Neural progenitor cell (in vitro differentiated cells): ENCODE data around the gene PPP2R3A. TPM values are rescaled to one million over a fixed set of nuclear protein-coding genes. Genes with fewer than 3 reads are reported as not detected.
"Not testable (repeated sequence)": the region's sequence is repeated elsewhere in the genome, so short reads cannot be mapped to it uniquely, and the experiment has no call there.

Experiments
- DNase-seq: peaks from one replicate; pipeline ENCODE4 v3.0.0-alpha.2; 2016; ENCODE audit warnings: low spot score
- H2AFZ ChIP-seq: fragments of 200-600 bp; sonication (generic); replicated peaks from 2 replicates; pipeline ENCODE4 v1.6.1; 2016; ENCODE audit warnings: antibody characterized with exemption
- H3F3A ChIP-seq: fragments of 200-600 bp; sonication (generic); 2 replicates; pipeline ENCODE4 v1.6.1; 2016; ENCODE audit warnings: antibody characterized with exemption, low read depth
- H3K27ac ChIP-seq: fragments of 200-600 bp; sonication (generic); 2 replicates; pipeline ENCODE4 v1.5.1; 2016; ENCODE audit warnings: mild to moderate bottlenecking
- H3K27me3 ChIP-seq: fragments of 200-600 bp; sonication (generic); 2 replicates; pipeline ENCODE4 v1.6.1; 2016; ENCODE audit warnings: mild to moderate bottlenecking, moderate library complexity
- H3K36me3 ChIP-seq: fragments of 200-600 bp; sonication (generic); 2 replicates; pipeline ENCODE4 v1.5.1; 2016
- H3K4me1 ChIP-seq: fragments of 200-600 bp; sonication (generic); 2 replicates; pipeline ENCODE4 v1.6.1; 2016; ENCODE audit warnings: mixed run types
- H3K4me2 ChIP-seq: fragments of 200-600 bp; sonication (generic); 2 replicates; pipeline ENCODE4 v1.6.1; 2016
- H3K4me3 ChIP-seq: fragments of 200-600 bp; sonication (generic); 2 replicates; pipeline ENCODE4 v1.5.1; 2016
- H3K79me2 ChIP-seq: fragments of 200-600 bp; sonication (generic); 2 replicates; pipeline ENCODE4 v1.6.1; 2016; ENCODE audit warnings: low read depth
- H3K9ac ChIP-seq: fragments of 200-600 bp; sonication (generic); 2 replicates; pipeline ENCODE4 v1.6.1; 2016
- H3K9me3 ChIP-seq: fragments of 200-600 bp; sonication (generic); 2 replicates; pipeline ENCODE4 v1.5.1; 2016; ENCODE audit warnings: low read depth
- H4K20me1 ChIP-seq: fragments of 200-600 bp; sonication (generic); 2 replicates; pipeline ENCODE4 v1.6.1; 2016; ENCODE audit warnings: low read depth
- H3K27ac Mint-ChIP-seq: 3 replicates; pipeline ENCODE4 v1.8.0; 2021; ENCODE audit warnings: mixed read lengths
- H3K27me3 Mint-ChIP-seq: 2 replicates; pipeline ENCODE4 v1.8.0; 2022; ENCODE audit warnings: low read depth, mild to moderate bottlenecking, inconsistent platforms, moderate library complexity, mixed read lengths; ENCODE audit not compliant: insufficient read depth
- H3K36me3 Mint-ChIP-seq: 3 replicates; pipeline ENCODE4 v1.8.0; 2021; ENCODE audit warnings: mixed read lengths
- H3K4me1 Mint-ChIP-seq: 3 replicates; pipeline ENCODE4 v1.8.0; 2021; ENCODE audit warnings: mixed read lengths
- H3K4me3 Mint-ChIP-seq: 3 replicates; pipeline ENCODE4 v1.8.0; 2021; ENCODE audit warnings: mild to moderate bottlenecking, moderate library complexity, mixed read lengths
- H3K9me3 Mint-ChIP-seq: 3 replicates; pipeline ENCODE4 v1.8.0; 2020; ENCODE audit warnings: mixed read lengths
- CTCF ChIP-seq: fragments of 200-600 bp; sonication (generic); IDR thresholded peaks from 2 replicates; pipeline ENCODE4 v1.5.1; 2017; ENCODE audit warnings: antibody characterized with exemption, mild to moderate bottlenecking
- EZH2 ChIP-seq: fragments of 200-600 bp; sonication (generic); IDR thresholded peaks from 2 replicates; pipeline ENCODE4 v1.6.1; 2017; ENCODE audit warnings: antibody characterized with exemption, mild to moderate bottlenecking, moderate library complexity
- EZH2phosphoT487 ChIP-seq: fragments of 200-600 bp; sonication (generic); IDR thresholded peaks from 2 replicates; pipeline ENCODE4 v1.6.1; 2017; ENCODE audit warnings: antibody characterized with exemption
- total RNA-seq: library from RNA; depleted of rRNA; stranded (reverse); fragments of >200 nt; gene quantifications from 2 replicates; pipeline ENCODE4 v1.2.3, GENCODE V29; 2015; ENCODE audit warnings: low replicate concordance

PPP2R3A gene
- total RNA-seq, 1 donor from 2014 or later: 41.5 TPM

- no peak overlapping the region for H3K4me2 ChIP-seq
- H2AFZ ChIP-seq: no peak overlapping the region
- H3K79me2 ChIP-seq: no peaks in the 10 kb centered on the region
- no peaks in the 10 kb centered on the region for H3K4me1 ChIP-seq
- H3F3A ChIP-seq: no peaks in the 10 kb centered on the region
- no peak overlapping the region for H3K9ac ChIP-seq
- DNase-seq: no peak
- Mint-ChIP-seq H3K36me3 (peaks cover 31% of the 10 kb centered on the region), H3K27ac (no peak overlapping the region), H3K27me3 (no peaks in the 10 kb centered on the region), H3K9me3 (peaks cover 13% of the 10 kb centered on the region), H3K4me3 (no peak overlapping the region), H3K4me1 (no peaks in the 10 kb centered on the region)
- H3K9me3 ChIP-seq: no peaks in the 10 kb centered on the region
- no peaks in the 10 kb centered on the region for H3K36me3 ChIP-seq
- H3K27me3 ChIP-seq: no peaks in the 10 kb centered on the region
- no peak for TF ChIP-seq EZH2phosphoT487
- TF ChIP-seq CTCF: no peak
- TF ChIP-seq EZH2: no peak
- no peak overlapping the region for H3K27ac ChIP-seq
- H3K4me3 ChIP-seq: no peak overlapping the region
- H4K20me1 ChIP-seq: no peaks in the 10 kb centered on the region
These were observed 144.0 kb downstream of the PPP2R3A start for GRCh38 chr3:136109499-136109898.

GRCh38 chr3:136110481-136110880, 145.0 kb downstream of the PPP2R3A start:
- Histone ChIP-seq H3K36me3 (no peaks in the 10 kb centered on the region), H3K79me2 (no peaks in the 10 kb centered on the region), H3K27ac (no peak overlapping the region), H3K9ac (no peak overlapping the region), H3K9me3 (no peaks in the 10 kb centered on the region), H3K27me3 (no peaks in the 10 kb centered on the region), H3K4me2 (no peak overlapping the region), H4K20me1 (no peaks in the 10 kb centered on the region), H3K4me1 (no peaks in the 10 kb centered on the region), H2AFZ (no peak overlapping the region), H3K4me3 (no peak overlapping the region), H3F3A (no peaks in the 10 kb centered on the region)
- peaks cover 15% of the 10 kb centered on the region for H3K9me3 Mint-ChIP-seq
- no peaks in the 10 kb centered on the region for H3K4me1 Mint-ChIP-seq
- H3K27ac Mint-ChIP-seq: no peak overlapping the region
- no peak for TF ChIP-seq EZH2phosphoT487
- no peak for TF ChIP-seq EZH2
- no peak for TF ChIP-seq CTCF
- no peak overlapping the region for H3K4me3 Mint-ChIP-seq
- H3K27me3 Mint-ChIP-seq: no peaks in the 10 kb centered on the region
- peaks cover 37% of the 10 kb centered on the region for H3K36me3 Mint-ChIP-seq
- DNase-seq: no peak

- Histone ChIP-seq H4K20me1 (no peaks in the 10 kb centered on the region), H2AFZ (no peak overlapping the region), H3K36me3 (no peaks in the 10 kb centered on the region), H3K4me3 (no peak overlapping the region), H3K4me2 (no peak overlapping the region), H3K9ac (no peak overlapping the region), H3F3A (no peaks in the 10 kb centered on the region), H3K27ac (no peak overlapping the region), H3K27me3 (no peaks in the 10 kb centered on the region), H3K9me3 (peaks cover 7% of the 10 kb centered on the region), H3K79me2 (no peaks in the 10 kb centered on the region), H3K4me1 (no peaks in the 10 kb centered on the region)
- peaks cover 36% of the 10 kb centered on the region for H3K9me3 Mint-ChIP-seq
- no peak overlapping the region for H3K4me3 Mint-ChIP-seq
- no peak for TF ChIP-seq EZH2phosphoT487
- TF ChIP-seq CTCF: no peak
- no peak for TF ChIP-seq EZH2
- H3K4me1 Mint-ChIP-seq: no peaks in the 10 kb centered on the region
- peaks cover 3% of the 10 kb centered on the region for H3K27me3 Mint-ChIP-seq
- no peak for DNase-seq
- no peak overlapping the region for H3K27ac Mint-ChIP-seq
- H3K36me3 Mint-ChIP-seq: peaks cover 37% of the 10 kb centered on the region
These were observed 148.9 kb downstream of the PPP2R3A start for GRCh38 chr3:136114421-136114820.

GRCh38 chr3:136119332-136119731, 153.8 kb downstream of the PPP2R3A start:
- H3K27ac ChIP-seq, H3K79me2 ChIP-seq, H3K4me3 ChIP-seq, DNase-seq, H3K27me3 ChIP-seq, H3K4me2 ChIP-seq, H3K27me3 Mint-ChIP-seq, H3K27ac Mint-ChIP-seq, H3K4me3 Mint-ChIP-seq, H3K36me3 ChIP-seq, H3K4me1 Mint-ChIP-seq, H4K20me1 ChIP-seq, H3K4me1 ChIP-seq, H3K9me3 ChIP-seq, H3K9ac ChIP-seq, H3F3A ChIP-seq, H2AFZ ChIP-seq: not testable (repeated sequence)
- H3K9me3 Mint-ChIP-seq: peaks cover 23% of the 10 kb centered on the region
- peaks cover 11% of the 10 kb centered on the region for H3K36me3 Mint-ChIP-seq

GRCh38 chr3:136119783-136120182, 154.3 kb downstream of the PPP2R3A start:
- Mint-ChIP-seq H3K36me3 (peaks cover 14% of the 10 kb centered on the region), H3K9me3 (peaks cover 23% of the 10 kb centered on the region)
- DNase-seq, H3K4me1 Mint-ChIP-seq, H3K4me1 ChIP-seq, H4K20me1 ChIP-seq, H3K27me3 Mint-ChIP-seq, H3K36me3 ChIP-seq, H3K4me3 ChIP-seq, H3F3A ChIP-seq, H3K27me3 ChIP-seq, H3K4me2 ChIP-seq, H3K79me2 ChIP-seq, H3K27ac Mint-ChIP-seq, H3K27ac ChIP-seq, H2AFZ ChIP-seq, H3K9ac ChIP-seq, H3K9me3 ChIP-seq, H3K4me3 Mint-ChIP-seq: not testable (repeated sequence)
